ENCODE measurements around the gene GPS1. TPM values are rescaled to one million over a fixed set of nuclear protein-coding genes. Genes with fewer than 3 reads are reported as not detected.

Gene GPS1
- total RNA-seq, 3 donors from 2014 or later (not counting 1 experiment from before 2014, with no cell fraction given) = 78.9 to 87.6 (median 85.3) TPM

DNA sequence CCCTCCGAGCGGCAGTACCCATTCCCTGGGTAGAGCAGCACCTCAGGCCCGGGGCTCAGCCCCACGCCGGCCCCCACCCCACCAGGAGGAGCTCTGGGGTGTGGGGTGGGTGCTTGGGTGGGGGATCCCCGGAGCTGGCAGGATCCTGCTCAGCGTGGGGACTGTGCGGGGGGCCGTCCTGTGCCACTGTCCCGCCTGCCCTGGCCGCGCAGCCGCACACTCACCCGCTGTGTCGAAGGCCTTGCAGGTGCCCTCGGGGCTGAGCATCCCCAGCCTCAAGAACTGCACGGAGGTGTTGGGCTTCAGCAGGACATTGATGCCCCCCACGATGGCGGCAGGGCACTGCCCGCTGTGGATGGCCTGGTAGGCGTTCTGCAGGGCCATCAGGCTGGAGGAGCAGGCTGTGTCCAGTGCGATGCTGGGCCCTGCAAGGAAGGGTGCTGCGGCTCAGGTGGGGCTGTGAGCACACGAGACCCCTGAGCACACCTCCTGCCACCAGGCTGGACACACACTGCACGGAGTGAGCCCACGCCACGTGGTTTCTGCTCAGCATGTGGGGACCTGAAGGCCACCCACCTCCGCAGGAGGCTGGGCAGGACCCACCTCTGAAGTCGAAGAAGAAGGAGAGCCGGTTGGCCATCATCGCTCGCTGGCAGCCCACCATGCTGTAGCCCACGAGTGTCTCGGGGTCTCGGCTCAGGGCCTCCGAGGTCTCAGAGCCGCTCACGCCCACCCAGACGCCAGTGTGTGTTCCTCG lies 41.5 kb downstream of the GPS1 start:
- peaks cover 54% of the 10 kb centered on the region for H3K36me3 ChIP-seq (ENCODE audit: control insufficient read depth, insufficient read depth, low read length)
- H3K4me3 ChIP-seq (ENCODE audit: low read length) = no peak overlapping the region
- H3K27ac Mint-ChIP-seq = no peak overlapping the region
- no peaks in the 10 kb centered on the region for H3K9me3 Mint-ChIP-seq
- no peak for DNase-seq
- TF ChIP-seq, protein P1, sequence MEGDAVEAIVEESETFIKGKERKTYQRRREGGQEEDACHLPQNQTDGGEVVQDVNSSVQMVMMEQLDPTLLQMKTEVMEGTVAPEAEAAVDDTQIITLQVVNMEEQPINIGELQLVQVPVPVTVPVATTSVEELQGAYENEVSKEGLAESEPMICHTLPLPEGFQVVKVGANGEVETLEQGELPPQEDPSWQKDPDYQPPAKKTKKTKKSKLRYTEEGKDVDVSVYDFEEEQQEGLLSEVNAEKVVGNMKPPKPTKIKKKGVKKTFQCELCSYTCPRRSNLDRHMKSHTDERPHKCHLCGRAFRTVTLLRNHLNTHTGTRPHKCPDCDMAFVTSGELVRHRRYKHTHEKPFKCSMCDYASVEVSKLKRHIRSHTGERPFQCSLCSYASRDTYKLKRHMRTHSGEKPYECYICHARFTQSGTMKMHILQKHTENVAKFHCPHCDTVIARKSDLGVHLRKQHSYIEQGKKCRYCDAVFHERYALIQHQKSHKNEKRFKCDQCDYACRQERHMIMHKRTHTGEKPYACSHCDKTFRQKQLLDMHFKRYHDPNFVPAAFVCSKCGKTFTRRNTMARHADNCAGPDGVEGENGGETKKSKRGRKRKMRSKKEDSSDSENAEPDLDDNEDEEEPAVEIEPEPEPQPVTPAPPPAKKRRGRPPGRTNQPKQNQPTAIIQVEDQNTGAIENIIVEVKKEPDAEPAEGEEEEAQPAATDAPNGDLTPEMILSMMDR (IDR thresholded peaks at IDR 0.05) = no peak
- no peak overlapping the region for H3K4me3 Mint-ChIP-seq
- ATAC-seq = no peak
- H3K27ac ChIP-seq (ENCODE audit: low read length) = no peak overlapping the region
- H3K27me3 Mint-ChIP-seq (ENCODE audit: low read depth in 2 of 2) = no peaks in the 10 kb centered on the region
- H3K9me3 ChIP-seq (ENCODE audit: control insufficient read depth, insufficient read depth, low read length) = no peaks in the 10 kb centered on the region
- no peaks in the 10 kb centered on the region for H3K27me3 ChIP-seq (ENCODE audit: control insufficient read depth, insufficient read depth, low read length)
- H3K36me3 Mint-ChIP-seq = no peaks in the 10 kb centered on the region
- intact Hi-C loops (cut with micrococcal nuclease) = loop anchor here (10.0 kb wide), 1 partner anchor 218 kb away; the partner anchor contains the start of gene ARHGDIA
- 97% methylated on average over 38 of the region's 40 CpGs for WGBS (ENCODE audit: insufficient coverage)
- H3K4me1 Mint-ChIP-seq = peaks cover 0 to 4% of the 10 kb centered on the region in 2 donors
- peaks cover 13% of the 10 kb centered on the region for H3K4me1 ChIP-seq (ENCODE audit: control insufficient read depth, insufficient read depth, low read length)

GRCh38 chr17:82094931-82095776 lies 43.5 kb downstream of the GPS1 start:
- Histone ChIP-seq H3K27ac (ENCODE audit: low read length) (no peak overlapping the region), H3K4me1 (ENCODE audit: control insufficient read depth, insufficient read depth, low read length) (peaks cover 23% of the 10 kb centered on the region), H3K27me3 (ENCODE audit: control insufficient read depth, insufficient read depth, low read length) (no peaks in the 10 kb centered on the region), H3K36me3 (ENCODE audit: control insufficient read depth, insufficient read depth, low read length) (peaks cover 41% of the 10 kb centered on the region), H3K4me3 (ENCODE audit: low read length) (no peak overlapping the region), H3K9me3 (ENCODE audit: control insufficient read depth, insufficient read depth, low read length) (no peaks in the 10 kb centered on the region)
- Mint-ChIP-seq H3K27me3 (ENCODE audit: low read depth in 2 of 2) (no peaks in the 10 kb centered on the region), H3K36me3 (no peaks in the 10 kb centered on the region), H3K27ac (no peak overlapping the region), H3K9me3 (no peaks in the 10 kb centered on the region), H3K4me3 (peak overlapping the region; percentile 59), H3K4me1 (peaks cover 0 to 4% of the 10 kb centered on the region in 2 donors)
- DNase-seq = peak in 1 of 2 donors; percentile 12
- TF ChIP-seq, protein P1 (IDR thresholded peaks at IDR 0.05) = no peak
- intact Hi-C loops (cut with micrococcal nuclease) = loop anchor here (10.0 kb wide), 1 partner anchor 220 kb away; the partner anchor contains the start of gene ARHGDIA
- ATAC-seq = no peak
- 95% methylated on average over 37 of the region's 37 CpGs for WGBS (ENCODE audit: insufficient coverage)

GRCh38 chr17:82095777-82096708 lies 44.3 kb downstream of the GPS1 start:
- no peak for ATAC-seq
- 97% methylated on average over 35 of the region's 35 CpGs for WGBS (ENCODE audit: insufficient coverage)

More at GRCh38 chr17:82095777-82096708, 44.3 kb downstream of the GPS1 start:
- Mint-ChIP-seq H3K27me3 (ENCODE audit: low read depth in 2 of 2) (no peaks in the 10 kb centered on the region), H3K36me3 (no peaks in the 10 kb centered on the region), H3K4me1 (peaks cover 0 to 4% of the 10 kb centered on the region in 2 donors), H3K9me3 (no peaks in the 10 kb centered on the region), H3K27ac (no peak overlapping the region), H3K4me3 (peak overlapping the region; percentile 59)
- no peaks in the 10 kb centered on the region for H3K27me3 ChIP-seq (ENCODE audit: control insufficient read depth, insufficient read depth, low read length)
- peaks cover 35% of the 10 kb centered on the region for H3K36me3 ChIP-seq (ENCODE audit: control insufficient read depth, insufficient read depth, low read length)
- no peak for DNase-seq
- TF ChIP-seq, protein P1 (IDR thresholded peaks at IDR 0.05) = no peak
- intact Hi-C loops (cut with micrococcal nuclease) = loop anchor here (10.0 kb wide), 1 partner anchor 221 kb away; the partner anchor contains the start of gene ARHGDIA
- H3K4me1 ChIP-seq (ENCODE audit: control insufficient read depth, insufficient read depth, low read length) = peaks cover 23% of the 10 kb centered on the region
- H3K9me3 ChIP-seq (ENCODE audit: control insufficient read depth, insufficient read depth, low read length) = no peaks in the 10 kb centered on the region
- H3K4me3 ChIP-seq (ENCODE audit: low read length) = no peak overlapping the region
- no peak overlapping the region for H3K27ac ChIP-seq (ENCODE audit: low read length)
